Effector memory CD4-positive, alpha-beta T cell (primary cell): Measurements from ENCODE around the gene CAPN2.
A peak's percentile ranks its signal among the peaks of the same experiment; 100 is the strongest.
"Not testable (repeated sequence)": the region's sequence is repeated elsewhere in the genome, so short reads cannot be mapped to it uniquely, and the experiment has no call there.

Experiments
- DNase-seq, 3 donors: peaks; one replicate each; pipeline ENCODE4 v3.0.0-alpha.2; 2020
- H3K27ac ChIP-seq: 2 replicates; pipeline ENCODE4 v1.7.0; 2013; ENCODE audit warnings: mild to moderate bottlenecking, low read length, moderate library complexity; ENCODE audit not compliant: insufficient read depth, poor library complexity, severe bottlenecking
- H3K27me3 ChIP-seq: replicated peaks from 2 replicates; pipeline ENCODE4 v1.7.0; 2013; ENCODE audit warnings: mild to moderate bottlenecking, low read length; ENCODE audit not compliant: insufficient read depth, control insufficient read depth, poor library complexity, severe bottlenecking
- H3K36me3 ChIP-seq: 2 replicates; pipeline ENCODE4 v1.7.0; 2013; ENCODE audit warnings: mild to moderate bottlenecking, low read length, moderate library complexity; ENCODE audit not compliant: control insufficient read depth, insufficient read depth
- H3K4me1 ChIP-seq: 2 replicates; pipeline ENCODE4 v1.7.0; 2013; ENCODE audit warnings: low read length, mild to moderate bottlenecking; ENCODE audit not compliant: control insufficient read depth, insufficient read depth, poor library complexity, severe bottlenecking
- H3K4me3 ChIP-seq: 2 replicates; pipeline ENCODE4 v1.7.0; 2013; ENCODE audit warnings: low read length, low read depth, mild to moderate bottlenecking; ENCODE audit not compliant: insufficient read depth, poor library complexity, severe bottlenecking
- H3K9me3 ChIP-seq: 2 replicates; pipeline ENCODE4 v1.7.0; 2013; ENCODE audit warnings: mild to moderate bottlenecking, low read length, moderate library complexity; ENCODE audit not compliant: control insufficient read depth

The CAPN2 gene

GRCh38 chr1:223811634-223812101, 99.3 kb downstream of the CAPN2 start:
- DNase-seq: no peak
- H3K4me1 ChIP-seq: peaks cover 15% of the 10 kb centered on the region
- no peaks in the 10 kb centered on the region for H3K27me3 ChIP-seq
- no peaks in the 10 kb centered on the region for H3K9me3 ChIP-seq
- H3K27ac ChIP-seq: no peak overlapping the region
- H3K4me3 ChIP-seq: no peak overlapping the region
- peaks cover 12% of the 10 kb centered on the region for H3K36me3 ChIP-seq

DNA sequence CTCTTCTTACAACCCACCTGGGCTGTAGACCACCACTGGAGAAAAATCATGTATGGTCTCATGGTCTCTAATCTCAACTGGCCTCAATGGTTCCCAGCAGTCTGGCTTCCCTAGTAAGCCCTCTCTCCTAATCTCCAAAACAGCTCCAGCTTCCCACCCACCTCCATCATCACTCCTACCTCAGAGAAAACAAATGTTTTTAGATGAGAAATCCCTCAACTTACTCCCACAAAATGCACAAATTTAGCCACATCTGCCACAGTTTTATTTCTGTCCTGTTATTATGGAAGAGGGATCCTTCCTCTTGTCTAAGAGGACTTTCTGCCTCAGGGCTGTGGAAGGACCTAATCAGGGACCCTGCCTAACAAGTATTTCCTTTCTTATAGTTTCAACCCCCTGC, 101.3 kb downstream of the CAPN2 start:
- peak overlapping the region; percentile 22 for H3K27ac ChIP-seq
- no peak overlapping the region for H3K4me3 ChIP-seq
- peaks cover 15% of the 10 kb centered on the region for H3K4me1 ChIP-seq
- no peaks in the 10 kb centered on the region for H3K27me3 ChIP-seq
- no peak for DNase-seq
- H3K36me3 ChIP-seq: peaks cover 12% of the 10 kb centered on the region
- no peaks in the 10 kb centered on the region for H3K9me3 ChIP-seq

- Histone ChIP-seq H3K36me3 (peaks cover 20% of the 10 kb centered on the region), H3K4me1 (peaks cover 15% of the 10 kb centered on the region), H3K27me3 (no peaks in the 10 kb centered on the region), H3K9me3 (no peaks in the 10 kb centered on the region), H3K4me3 (no peak overlapping the region), H3K27ac (no peak overlapping the region)
- DNase-seq: no peak
Measured at GRCh38 chr1:223815020-223815853, 102.9 kb downstream of the CAPN2 start.

GRCh38 chr1:223815865-223816264, 103.5 kb downstream of the CAPN2 start:
- H3K4me3 ChIP-seq: no peak overlapping the region
- no peak for DNase-seq
- peaks cover 20% of the 10 kb centered on the region for H3K36me3 ChIP-seq
- H3K9me3 ChIP-seq: no peaks in the 10 kb centered on the region
- no peak overlapping the region for H3K27ac ChIP-seq
- H3K4me1 ChIP-seq: peaks cover 15% of the 10 kb centered on the region
- H3K27me3 ChIP-seq: no peaks in the 10 kb centered on the region

DNA sequence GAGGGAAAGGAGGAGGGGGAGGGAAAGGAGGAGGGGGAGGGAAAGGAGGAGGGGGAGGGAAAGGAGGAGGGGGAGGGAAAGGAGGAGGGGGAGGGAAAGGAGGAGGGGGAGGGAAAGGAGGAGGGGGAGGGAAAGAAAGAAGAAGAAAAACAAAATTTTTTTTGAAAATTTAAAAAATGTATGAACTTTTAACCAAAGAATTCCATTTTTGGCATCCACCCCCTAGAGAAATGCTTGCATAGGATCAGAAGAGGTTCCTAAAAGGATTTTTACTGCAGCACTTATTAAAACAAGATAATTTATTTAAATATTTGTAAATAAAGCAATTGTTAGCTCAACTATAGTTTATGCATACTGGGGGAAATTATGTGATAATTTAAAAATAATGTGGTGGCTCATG, 104.9 kb downstream of the CAPN2 start:
- not testable (repeated sequence) for H3K27me3 ChIP-seq, DNase-seq, H3K4me3 ChIP-seq, H3K27ac ChIP-seq, H3K9me3 ChIP-seq
- peaks cover 26% of the 10 kb centered on the region for H3K36me3 ChIP-seq
- peaks cover 15% of the 10 kb centered on the region for H3K4me1 ChIP-seq

DNA sequence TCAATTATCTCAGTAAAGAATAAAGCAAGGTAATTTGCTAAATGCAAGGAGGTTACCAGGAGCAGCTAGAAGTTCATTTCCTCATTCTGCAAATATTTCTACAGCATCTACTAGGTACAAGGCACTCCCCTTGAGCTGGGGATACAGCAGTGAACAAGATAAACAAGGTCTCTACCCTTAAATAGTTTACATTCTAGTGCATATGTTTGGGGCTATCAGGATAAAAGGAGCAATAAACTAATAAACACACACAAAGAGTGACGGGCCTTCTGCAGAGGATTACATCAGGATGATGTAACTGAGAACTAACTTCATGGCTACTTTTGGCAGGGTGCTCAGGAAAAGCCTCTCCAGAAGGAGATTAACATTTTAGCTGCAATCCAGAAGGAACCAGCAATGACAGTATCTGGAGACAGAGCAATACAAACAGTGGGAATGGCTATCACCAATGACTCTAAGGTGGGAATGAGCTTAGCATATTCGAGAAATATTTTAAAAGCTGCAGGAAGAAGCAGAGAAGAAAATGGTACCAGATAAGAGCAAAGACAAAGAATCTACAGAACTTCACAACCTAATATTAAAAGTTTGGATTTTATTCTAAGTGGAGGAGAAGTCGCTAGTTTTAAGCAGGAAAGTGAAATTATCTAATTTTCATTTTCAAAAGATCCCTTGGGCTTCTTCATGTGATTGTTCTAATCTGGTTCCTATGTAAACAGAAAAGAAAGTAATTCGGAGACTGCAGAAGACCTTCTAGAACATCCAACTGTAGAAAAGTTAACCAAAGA, 107.6 kb downstream of the CAPN2 start:
- H3K27me3 ChIP-seq: no peaks in the 10 kb centered on the region
- DNase-seq: no peak
- H3K36me3 ChIP-seq: peaks cover 21% of the 10 kb centered on the region
- H3K4me1 ChIP-seq: no peaks in the 10 kb centered on the region
- H3K9me3 ChIP-seq: no peaks in the 10 kb centered on the region
- no peak overlapping the region for H3K4me3 ChIP-seq
- H3K27ac ChIP-seq: no peak overlapping the region

- Histone ChIP-seq H3K4me3 (no peak overlapping the region), H3K27ac (no peak overlapping the region), H3K4me1 (peaks cover 3% of the 10 kb centered on the region), H3K9me3 (no peaks in the 10 kb centered on the region), H3K27me3 (no peaks in the 10 kb centered on the region), H3K36me3 (peaks cover 21% of the 10 kb centered on the region)
- no peak for DNase-seq
Measured at GRCh38 chr1:223820515-223820858, 108.1 kb downstream of the CAPN2 start.

GRCh38 chr1:223820971-223821370, 108.6 kb downstream of the CAPN2 start:
- no peak overlapping the region for H3K27ac ChIP-seq
- H3K4me3 ChIP-seq: no peak overlapping the region
- H3K36me3 ChIP-seq: peaks cover 21% of the 10 kb centered on the region
- no peaks in the 10 kb centered on the region for H3K27me3 ChIP-seq
- no peaks in the 10 kb centered on the region for H3K9me3 ChIP-seq
- peaks cover 8% of the 10 kb centered on the region for H3K4me1 ChIP-seq
- DNase-seq: no peak

GRCh38 chr1:223824287-223824686, 111.9 kb downstream of the CAPN2 start:
- no peak for DNase-seq
- Histone ChIP-seq H3K36me3 (peaks cover 21% of the 10 kb centered on the region), H3K9me3 (no peaks in the 10 kb centered on the region), H3K4me1 (peaks cover 20% of the 10 kb centered on the region), H3K27ac (no peak overlapping the region), H3K4me3 (no peak overlapping the region), H3K27me3 (no peaks in the 10 kb centered on the region)

GRCh38 chr1:223824712-223825111, 112.4 kb downstream of the CAPN2 start:
- no peak overlapping the region for H3K4me3 ChIP-seq
- H3K36me3 ChIP-seq: peaks cover 18% of the 10 kb centered on the region
- H3K27ac ChIP-seq: no peak overlapping the region
- no peak for DNase-seq
- peaks cover 20% of the 10 kb centered on the region for H3K4me1 ChIP-seq
- no peaks in the 10 kb centered on the region for H3K9me3 ChIP-seq
- no peaks in the 10 kb centered on the region for H3K27me3 ChIP-seq
